Stimulated activated CD8-positive, alpha-beta memory T cell treated with anti-CD3 and anti-CD28 coated beads, Interleukin-4, amount 100 ng/mL, for 4 hours (primary cell): Measurements from ENCODE around the gene AIRE.
A peak's percentile ranks its signal among the peaks of the same experiment; 100 is the strongest.
"Not testable (repeated sequence)": the region's sequence is repeated elsewhere in the genome, so short reads cannot be mapped to it uniquely, and the experiment has no call there.

Experiments
- DNase-seq, 2 donors: peaks; one replicate each; pipeline ENCODE4 v3.0.0-alpha.2; 2020; ENCODE audit warnings: low read depth in 2 of 2, low spot score in 1 of 2

AIRE gene

GRCh38 chr21:44291078-44291935, 5.6 kb downstream of the AIRE start:
- no peak for DNase-seq

GRCh38 chr21:44291936-44292811, 6.5 kb downstream of the AIRE start:
- no peak for DNase-seq

- no peak for DNase-seq
Observed at GRCh38 chr21:44292812-44293195, 7.1 kb downstream of the AIRE start.

- DNase-seq: no peak
Observed at GRCh38 chr21:44293551-44294231, 8.0 kb downstream of the AIRE start.

- no peak for DNase-seq
Observed at GRCh38 chr21:44294391-44295162, 8.9 kb downstream of the AIRE start.

- no peak for DNase-seq
Observed at GRCh38 chr21:44295163-44295573, 9.5 kb downstream of the AIRE start.

GRCh38 chr21:44295646-44296045, 10.0 kb downstream of the AIRE start:
- no peak for DNase-seq

GRCh38 chr21:44296103-44296519, 10.4 kb downstream of the AIRE start:
- DNase-seq: no peak

- no peak for DNase-seq
Observed at GRCh38 chr21:44296916-44297315, 11.2 kb downstream of the AIRE start.

- DNase-seq: peak; percentile 48 to 57
Observed at GRCh38 chr21:44297525-44298290, 12.0 kb downstream of the AIRE start.

- DNase-seq: no peak
Observed at GRCh38 chr21:44298301-44298700, 12.6 kb downstream of the AIRE start.

GRCh38 chr21:44299085-44299457, 13.4 kb downstream of the AIRE start:
- no peak for DNase-seq

GRCh38 chr21:44299458-44300261, 14.0 kb downstream of the AIRE start, which contains the start of gene PFKL:
TSS of gene PFKL (plus strand) at chr21:44300053. CDS start at chr21:44300106, 53 bp downstream.
- no peak for DNase-seq

- DNase-seq: no peak
Observed at GRCh38 chr21:44300262-44300959, 14.7 kb downstream of the AIRE start.

GRCh38 chr21:44301141-44301540, 15.5 kb downstream of the AIRE start:
- DNase-seq: no peak

GRCh38 chr21:44301961-44302406, 16.3 kb downstream of the AIRE start:
- DNase-seq: no peak

GRCh38 chr21:44302573-44303401, 17.1 kb downstream of the AIRE start:
- not testable (repeated sequence) for DNase-seq
